Memory B cell (primary cell): Measurements from ENCODE around the gene OTOG.

Experiments
- ATAC-seq: fragments of 150-1000 bp; cut with Tn5 transposase; 2 replicates; pipeline ENCODE4 v1.10.0; 2021; ENCODE audit warnings: low read depth, mild to moderate bottlenecking, moderate library complexity
- DNase-seq, 2 donors: peaks; one replicate each; pipeline ENCODE4 v3.0.0; 2022; ENCODE audit warnings: low spot score in 2 of 2
- H3K27ac Mint-ChIP-seq: one replicate; pipeline ENCODE4 v1.8.0; 2022; ENCODE audit warnings: mild to moderate bottlenecking, moderate library complexity, mixed read lengths
- H3K27me3 Mint-ChIP-seq: one replicate; pipeline ENCODE4 v1.8.0; 2022; ENCODE audit warnings: mixed read lengths
- H3K36me3 Mint-ChIP-seq: one replicate; pipeline ENCODE4 v1.8.0; 2022; ENCODE audit warnings: mild to moderate bottlenecking, mixed read lengths
- H3K4me1 Mint-ChIP-seq: one replicate; pipeline ENCODE4 v1.8.0; 2022; ENCODE audit warnings: mixed read lengths
- H3K4me3 Mint-ChIP-seq: one replicate; pipeline ENCODE4 v1.8.0; 2022; ENCODE audit warnings: mild to moderate bottlenecking, moderate library complexity, mixed read lengths
- H3K9me3 Mint-ChIP-seq: one replicate; pipeline ENCODE4 v1.8.0; 2022; ENCODE audit warnings: mixed read lengths

OTOG gene

GRCh38 chr11:17600316-17601255, 53.5 kb downstream of the OTOG start:
- ATAC-seq (no peak), DNase-seq (no peak)
- H3K27me3 Mint-ChIP-seq = peaks cover 6% of the 10 kb centered on the region
- H3K27ac Mint-ChIP-seq = no peak overlapping the region
- H3K4me1 Mint-ChIP-seq = peaks cover 2% of the 10 kb centered on the region
- H3K9me3 Mint-ChIP-seq = no peaks in the 10 kb centered on the region
- no peaks in the 10 kb centered on the region for H3K36me3 Mint-ChIP-seq
- H3K4me3 Mint-ChIP-seq = no peak overlapping the region

GRCh38 chr11:17601256-17601671, 54.2 kb downstream of the OTOG start:
- Mint-ChIP-seq H3K36me3 (no peaks in the 10 kb centered on the region), H3K4me1 (peaks cover 2% of the 10 kb centered on the region), H3K4me3 (no peak overlapping the region), H3K9me3 (no peaks in the 10 kb centered on the region), H3K27ac (no peak overlapping the region), H3K27me3 (peaks cover 6% of the 10 kb centered on the region)
- ATAC-seq (no peak), DNase-seq (no peak)

DNA sequence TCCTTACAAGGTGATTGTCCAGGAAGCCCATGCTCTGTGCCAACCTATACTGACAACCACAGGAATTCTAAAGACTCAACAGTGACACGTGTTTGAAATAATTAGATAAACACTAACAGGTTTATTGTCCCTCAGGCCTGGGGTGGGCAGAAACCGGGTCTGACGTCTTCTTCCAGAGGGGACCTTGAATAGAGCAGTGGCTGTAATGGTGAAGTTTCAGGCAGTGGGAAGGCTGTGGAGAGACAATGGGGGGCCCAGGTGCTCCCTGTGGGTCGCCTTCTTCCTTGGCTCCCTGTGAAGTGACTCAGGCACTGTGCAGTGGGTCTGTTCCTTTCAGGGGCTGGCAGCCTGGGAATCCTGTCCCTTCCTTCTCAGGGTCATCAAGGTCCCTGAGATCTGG, 54.6 kb downstream of the OTOG start:
- Mint-ChIP-seq H3K36me3 (no peaks in the 10 kb centered on the region), H3K9me3 (no peaks in the 10 kb centered on the region), H3K27ac (no peak overlapping the region), H3K4me3 (no peak overlapping the region), H3K4me1 (peaks cover 2% of the 10 kb centered on the region), H3K27me3 (peaks cover 6% of the 10 kb centered on the region)
- no peak for ATAC-seq
- DNase-seq = no peak

DNA sequence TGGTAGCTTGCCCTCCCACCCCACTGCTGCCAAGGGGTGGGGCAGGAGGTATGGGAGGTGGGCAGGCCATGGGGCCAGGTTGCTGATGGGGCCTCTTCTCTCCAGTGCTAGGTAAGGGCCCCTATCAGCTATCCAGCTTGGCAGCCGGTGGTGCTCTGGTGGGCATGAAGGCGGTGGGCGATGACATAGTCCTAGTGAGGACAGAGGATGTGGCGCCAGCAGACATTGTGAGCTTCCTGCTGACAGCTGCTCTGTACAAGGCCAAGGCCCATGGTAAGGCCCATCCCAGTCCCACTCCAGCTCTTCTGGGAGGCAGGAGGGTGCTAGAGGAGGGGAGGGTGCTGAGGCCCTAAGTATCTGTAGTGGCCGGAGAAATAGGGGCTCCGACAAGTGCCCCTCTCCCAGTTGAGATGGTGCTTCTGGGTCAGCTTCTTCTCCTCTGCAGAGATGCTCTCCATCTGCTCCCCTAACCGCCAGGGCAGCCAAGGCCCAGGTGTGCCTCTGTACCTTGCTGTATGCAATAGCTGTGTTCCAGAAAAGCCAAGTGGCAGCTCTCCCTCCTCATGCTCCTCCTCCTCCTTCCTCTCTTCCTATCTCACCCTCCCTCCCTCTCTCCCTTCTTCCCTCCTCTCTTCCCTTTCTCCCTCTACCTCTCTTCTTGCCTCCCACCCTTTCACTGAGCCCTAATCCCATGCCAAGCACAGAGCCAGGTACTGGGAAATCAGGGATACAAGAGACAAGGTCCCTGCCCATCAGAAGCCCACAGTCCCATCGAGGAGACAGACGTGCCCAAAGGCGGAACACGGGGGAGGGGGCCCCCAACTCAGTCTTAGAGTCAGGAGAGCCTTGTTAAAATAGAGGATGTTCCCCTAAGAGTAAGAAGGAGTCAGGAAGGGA, 55.3 kb downstream of the OTOG start:
- DNase-seq = no peak
- Mint-ChIP-seq H3K4me3 (no peak overlapping the region), H3K36me3 (no peaks in the 10 kb centered on the region), H3K27me3 (peaks cover 6% of the 10 kb centered on the region), H3K4me1 (peaks cover 2% of the 10 kb centered on the region), H3K27ac (no peak overlapping the region), H3K9me3 (no peaks in the 10 kb centered on the region)
- no peak for ATAC-seq

DNA sequence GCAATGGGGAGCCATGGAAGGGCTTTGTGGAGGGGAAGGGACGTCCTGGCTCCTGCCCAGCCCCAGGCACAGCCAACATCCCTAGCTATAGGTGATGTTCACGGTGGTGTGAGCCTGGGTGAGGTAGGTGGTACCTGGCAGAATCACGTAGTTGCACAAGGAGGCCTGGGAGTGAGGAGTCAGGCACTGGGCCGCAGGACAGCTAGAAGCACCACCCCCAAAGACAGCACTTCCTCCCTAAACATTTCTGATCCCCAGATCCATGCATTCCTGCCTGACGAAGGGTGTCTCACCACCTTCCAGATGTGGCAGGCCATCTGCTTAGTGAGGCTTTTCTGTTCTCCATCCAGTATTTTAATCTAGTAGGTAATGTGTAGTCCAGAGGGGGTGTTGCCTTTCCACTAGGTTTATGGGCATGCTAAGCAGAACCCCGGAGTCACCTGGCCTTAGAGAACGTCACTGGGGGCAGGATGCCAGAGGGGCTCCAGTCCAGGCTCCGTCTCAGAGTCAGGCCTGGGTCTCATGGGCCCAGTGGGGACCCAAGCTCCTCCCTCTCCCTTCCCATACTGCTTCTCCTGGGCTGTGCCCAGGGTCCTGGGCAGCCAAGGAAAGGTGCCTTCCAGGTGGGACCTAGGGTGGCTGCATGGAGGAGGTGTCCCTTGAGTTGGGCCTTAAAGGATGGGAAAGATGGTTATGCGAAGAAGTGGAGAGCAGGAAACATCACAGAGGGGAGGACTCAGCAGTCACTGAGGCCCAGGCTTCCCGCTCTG, 56.2 kb downstream of the OTOG start:
- Mint-ChIP-seq H3K27ac (no peak overlapping the region), H3K36me3 (no peaks in the 10 kb centered on the region), H3K27me3 (peaks cover 6% of the 10 kb centered on the region), H3K9me3 (no peaks in the 10 kb centered on the region), H3K4me3 (no peak overlapping the region), H3K4me1 (peaks cover 2% of the 10 kb centered on the region)
- ATAC-seq (no peak), DNase-seq (no peak)

DNA sequence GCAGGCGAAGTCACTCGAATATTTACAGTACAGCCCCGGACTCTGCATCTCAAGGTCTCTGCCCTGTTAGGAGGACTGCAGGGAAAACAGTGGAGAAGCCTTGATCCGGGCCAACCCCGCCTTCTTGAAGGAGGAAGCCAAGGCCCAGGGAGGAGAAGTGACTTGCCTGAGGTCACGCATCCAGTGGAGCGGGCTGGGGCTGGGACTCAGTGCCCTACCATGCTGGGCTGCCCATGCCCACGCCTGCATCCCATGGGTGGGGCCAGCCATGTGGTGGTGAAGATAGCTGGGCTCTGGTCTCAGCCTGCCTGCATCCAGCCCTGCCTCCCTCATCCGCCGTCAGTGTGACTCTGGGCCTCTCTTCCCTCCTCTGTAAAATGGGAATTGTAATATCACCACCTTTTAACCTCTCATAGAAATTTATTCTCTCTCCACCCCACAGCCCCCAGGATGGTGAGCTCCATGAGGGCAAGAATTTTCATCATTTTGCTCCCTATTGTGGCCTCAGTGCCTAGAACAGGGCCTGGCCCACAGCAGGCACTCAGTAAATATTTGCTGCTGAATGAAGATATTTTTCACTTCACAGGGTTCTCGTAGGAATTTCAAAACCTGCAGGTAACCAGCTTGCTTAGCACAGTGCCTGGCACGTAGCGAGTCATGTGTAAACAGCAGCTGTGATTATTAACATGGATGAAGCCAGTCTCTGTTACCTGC, 57.3 kb downstream of the OTOG start:
- Mint-ChIP-seq H3K27ac (no peak overlapping the region), H3K27me3 (peaks cover 5% of the 10 kb centered on the region), H3K36me3 (no peaks in the 10 kb centered on the region), H3K9me3 (no peaks in the 10 kb centered on the region), H3K4me3 (no peak overlapping the region), H3K4me1 (peaks cover under 1% of the 10 kb centered on the region)
- ATAC-seq = no peak
- no peak for DNase-seq

GRCh38 chr11:17604915-17605233, 57.8 kb downstream of the OTOG start:
- Mint-ChIP-seq H3K4me3 (no peak overlapping the region), H3K27ac (no peak overlapping the region), H3K27me3 (peaks cover 2% of the 10 kb centered on the region), H3K36me3 (no peaks in the 10 kb centered on the region), H3K4me1 (no peaks in the 10 kb centered on the region), H3K9me3 (no peaks in the 10 kb centered on the region)
- no peak for DNase-seq
- ATAC-seq = no peak

DNA sequence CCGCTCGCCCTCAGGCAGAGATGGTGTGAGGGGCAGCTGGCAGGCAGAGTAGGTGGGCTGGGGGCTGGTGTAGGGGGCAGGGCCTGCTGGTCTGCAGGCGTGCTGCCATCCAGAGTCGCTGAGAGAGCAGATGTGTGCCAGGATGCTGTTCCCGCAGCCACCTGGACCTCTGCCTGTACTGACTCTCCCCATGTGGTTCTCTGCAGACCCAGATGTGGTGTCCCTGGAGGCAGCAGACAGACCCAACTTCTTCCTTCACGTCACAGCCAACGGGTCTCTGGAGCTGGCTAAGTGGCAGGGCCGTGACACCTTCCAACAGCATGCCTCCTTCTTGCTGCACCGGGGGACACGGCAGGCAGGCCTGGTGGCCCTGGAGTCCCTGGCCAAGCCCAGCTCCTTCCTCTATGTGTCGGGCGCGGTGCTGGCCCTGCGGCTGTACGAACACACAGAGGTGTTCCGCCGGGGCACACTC, 58.6 kb downstream of the OTOG start:
- no peak for ATAC-seq
- Mint-ChIP-seq H3K4me3 (no peak overlapping the region), H3K27ac (no peak overlapping the region), H3K36me3 (no peaks in the 10 kb centered on the region), H3K27me3 (peaks cover 2% of the 10 kb centered on the region), H3K4me1 (no peaks in the 10 kb centered on the region), H3K9me3 (no peaks in the 10 kb centered on the region)
- DNase-seq = no peak

GRCh38 chr11:17606233-17607082, 59.4 kb downstream of the OTOG start:
- Mint-ChIP-seq H3K9me3 (no peaks in the 10 kb centered on the region), H3K27me3 (no peaks in the 10 kb centered on the region), H3K27ac (no peak overlapping the region), H3K4me1 (no peaks in the 10 kb centered on the region), H3K36me3 (no peaks in the 10 kb centered on the region), H3K4me3 (no peak overlapping the region)
- DNase-seq = no peak
- ATAC-seq = no peak

DNA sequence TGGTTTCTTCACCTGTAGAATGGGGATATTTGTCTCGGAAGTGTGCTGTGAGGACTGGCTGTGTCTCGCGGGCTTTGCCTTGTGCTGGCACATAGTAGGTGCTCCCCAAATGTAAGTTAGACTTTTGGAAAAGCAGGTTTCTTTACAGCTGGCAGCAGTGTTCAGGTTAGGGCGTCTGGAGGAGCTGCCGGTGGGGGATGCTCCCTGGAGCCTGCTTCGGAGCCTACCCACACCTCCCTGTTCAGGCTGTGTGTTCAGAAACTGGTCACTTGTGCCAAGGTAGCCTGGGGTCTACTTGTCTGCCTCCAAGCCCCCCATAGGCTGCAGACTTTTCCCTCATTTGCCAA, 60.0 kb downstream of the OTOG start:
- no peak for ATAC-seq
- H3K27me3 Mint-ChIP-seq = peaks cover 2% of the 10 kb centered on the region
- H3K27ac Mint-ChIP-seq = no peak overlapping the region
- DNase-seq = no peak
- H3K4me1 Mint-ChIP-seq = no peaks in the 10 kb centered on the region
- H3K9me3 Mint-ChIP-seq = no peaks in the 10 kb centered on the region
- no peak overlapping the region for H3K4me3 Mint-ChIP-seq
- no peaks in the 10 kb centered on the region for H3K36me3 Mint-ChIP-seq

- Mint-ChIP-seq H3K27ac (no peak overlapping the region), H3K4me1 (no peaks in the 10 kb centered on the region), H3K27me3 (peaks cover 6% of the 10 kb centered on the region), H3K36me3 (no peaks in the 10 kb centered on the region), H3K4me3 (no peak overlapping the region), H3K9me3 (no peaks in the 10 kb centered on the region)
- DNase-seq = no peak
- ATAC-seq = no peak
Measured at GRCh38 chr11:17607591-17608570, 60.8 kb downstream of the OTOG start.

DNA sequence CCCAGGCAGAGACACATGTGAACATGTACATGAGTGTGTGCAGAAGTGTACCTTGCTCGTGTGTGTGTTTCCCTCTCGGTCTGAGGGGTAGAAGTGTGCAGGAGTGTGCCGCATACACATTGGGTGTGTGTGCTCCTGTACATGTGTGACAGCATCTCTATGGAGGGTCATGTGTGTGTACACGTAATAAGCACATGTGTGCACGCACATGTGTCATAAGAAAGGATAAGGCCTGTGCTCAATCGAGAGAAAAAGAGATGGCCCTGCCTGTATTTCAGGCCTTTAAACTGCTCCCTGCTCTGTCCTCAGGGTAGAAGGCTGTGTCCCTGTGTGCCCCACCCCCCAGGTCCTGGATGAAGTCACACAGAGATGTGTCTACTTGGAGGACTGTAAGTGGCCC, 61.8 kb downstream of the OTOG start:
- DNase-seq (no peak), ATAC-seq (no peak)
- H3K4me3 Mint-ChIP-seq = no peak overlapping the region
- H3K36me3 Mint-ChIP-seq = no peaks in the 10 kb centered on the region
- peaks cover 9% of the 10 kb centered on the region for H3K27me3 Mint-ChIP-seq
- H3K4me1 Mint-ChIP-seq = no peaks in the 10 kb centered on the region
- no peaks in the 10 kb centered on the region for H3K9me3 Mint-ChIP-seq
- H3K27ac Mint-ChIP-seq = no peak overlapping the region
